Epithelial cell of esophagus (primary cell): Measurements from ENCODE around the gene MDM4.
"Not testable (repeated sequence)": the region's sequence is repeated elsewhere in the genome, so short reads cannot be mapped to it uniquely, and the experiment has no call there.

ENCODE experiments used
- DNase-seq: peaks from one replicate; pipeline ENCODE4 v3.0.0; 2010; ENCODE audit warnings: low read depth
- H3K4me3 ChIP-seq: 2 replicates; pipeline ENCODE4 v1.5.1; 2011; ENCODE audit warnings: mild to moderate bottlenecking, low read length, control low read depth
- TF ChIP-seq, protein P1 (sequence below): IDR thresholded peaks from 2 replicates; pipeline ENCODE4 v1.5.1; 2011; ENCODE audit warnings: low read depth, mild to moderate bottlenecking, low read length, control low read depth, inconsistent platforms; ENCODE audit not compliant: insufficient read depth; ENCODE audit errors: missing control alignments

MDM4 gene

DNA sequence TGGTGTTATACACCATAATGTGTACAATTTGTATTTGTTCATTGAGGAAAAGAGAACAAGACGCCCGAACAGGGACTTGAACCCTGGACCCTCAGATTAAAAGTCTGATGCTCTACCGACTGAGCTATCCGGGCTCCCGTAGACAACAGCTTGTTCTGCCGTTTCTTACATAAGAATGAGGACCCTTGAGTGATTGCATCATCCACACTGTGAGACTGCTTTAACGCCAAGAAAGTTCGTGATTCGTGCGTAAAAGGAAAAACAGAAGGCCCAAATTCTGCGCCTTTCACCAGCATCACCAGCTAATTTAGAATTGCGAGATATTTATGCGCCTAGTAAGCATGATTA is 9.3 kb upstream of the MDM4 start:
- H3K4me3 ChIP-seq = peak overlapping the region; percentile 61
- peak; percentile 86 for DNase-seq
- TF ChIP-seq, protein P1, sequence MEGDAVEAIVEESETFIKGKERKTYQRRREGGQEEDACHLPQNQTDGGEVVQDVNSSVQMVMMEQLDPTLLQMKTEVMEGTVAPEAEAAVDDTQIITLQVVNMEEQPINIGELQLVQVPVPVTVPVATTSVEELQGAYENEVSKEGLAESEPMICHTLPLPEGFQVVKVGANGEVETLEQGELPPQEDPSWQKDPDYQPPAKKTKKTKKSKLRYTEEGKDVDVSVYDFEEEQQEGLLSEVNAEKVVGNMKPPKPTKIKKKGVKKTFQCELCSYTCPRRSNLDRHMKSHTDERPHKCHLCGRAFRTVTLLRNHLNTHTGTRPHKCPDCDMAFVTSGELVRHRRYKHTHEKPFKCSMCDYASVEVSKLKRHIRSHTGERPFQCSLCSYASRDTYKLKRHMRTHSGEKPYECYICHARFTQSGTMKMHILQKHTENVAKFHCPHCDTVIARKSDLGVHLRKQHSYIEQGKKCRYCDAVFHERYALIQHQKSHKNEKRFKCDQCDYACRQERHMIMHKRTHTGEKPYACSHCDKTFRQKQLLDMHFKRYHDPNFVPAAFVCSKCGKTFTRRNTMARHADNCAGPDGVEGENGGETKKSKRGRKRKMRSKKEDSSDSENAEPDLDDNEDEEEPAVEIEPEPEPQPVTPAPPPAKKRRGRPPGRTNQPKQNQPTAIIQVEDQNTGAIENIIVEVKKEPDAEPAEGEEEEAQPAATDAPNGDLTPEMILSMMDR = no peak

DNA sequence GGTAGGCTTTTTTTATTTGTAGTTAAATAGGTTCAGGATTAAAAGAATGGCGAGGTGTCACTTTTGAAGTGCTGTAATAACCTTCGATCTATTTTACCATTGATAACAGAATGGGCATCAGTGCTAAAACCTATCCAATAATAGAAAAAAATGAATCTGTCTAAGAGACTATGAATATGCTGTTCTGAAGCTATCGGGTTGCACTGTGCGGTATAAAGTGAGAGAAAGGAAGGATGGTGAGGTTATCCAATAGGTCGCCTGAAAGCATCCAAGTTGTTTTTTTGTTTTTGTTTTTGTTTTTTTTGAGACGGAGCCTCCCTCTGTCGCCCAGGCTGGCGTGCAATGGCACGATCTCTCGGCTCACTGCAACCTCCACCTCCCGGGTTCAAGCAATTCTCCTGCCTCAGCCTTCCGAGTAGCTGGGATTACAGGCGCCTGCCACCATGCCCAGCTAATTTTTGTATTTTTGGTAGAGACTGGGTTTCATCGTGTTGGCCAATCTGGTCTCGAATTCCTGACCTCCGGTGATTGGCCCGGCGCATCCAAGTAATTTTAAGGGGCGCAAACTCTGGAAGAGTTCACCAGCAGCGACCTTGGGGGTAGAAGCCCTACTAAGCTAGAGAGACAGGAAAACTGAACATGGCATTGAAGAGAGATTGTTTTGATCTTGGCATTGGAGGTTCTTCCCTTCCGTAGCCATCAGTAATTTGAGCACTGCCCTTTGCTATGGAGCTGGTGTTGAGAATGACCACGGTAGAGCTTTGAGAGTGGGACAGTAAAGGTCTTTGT is 8.7 kb upstream of the MDM4 start:
- H3K4me3 ChIP-seq = peak overlapping the region; percentile 61
- TF ChIP-seq, protein P1 = no peak
- peak; percentile 27 for DNase-seq

DNA sequence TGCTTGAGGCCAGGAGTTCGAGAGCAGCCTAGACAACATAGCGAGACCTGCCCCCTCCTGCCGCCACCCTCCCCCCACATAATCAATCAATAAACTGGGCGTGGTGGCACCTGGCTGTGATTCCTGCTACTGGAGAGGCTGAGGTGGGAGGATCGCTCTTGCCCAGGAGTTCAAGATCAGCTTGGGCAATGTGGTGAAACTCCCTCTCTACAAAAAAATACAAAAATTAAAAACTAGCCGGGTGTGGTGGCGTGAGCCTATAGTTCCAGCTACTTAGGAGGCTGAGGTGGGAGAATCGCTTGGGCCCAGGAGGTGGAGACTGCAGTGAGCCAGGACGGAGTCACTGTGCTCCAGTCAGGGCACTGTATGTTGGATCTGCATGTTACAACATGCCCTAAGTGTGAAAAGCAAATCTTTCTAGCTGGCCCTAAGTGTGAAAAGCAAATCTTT is 7.0 kb upstream of the MDM4 start:
- peak; percentile 80 for DNase-seq
- no peak overlapping the region for H3K4me3 ChIP-seq
- TF ChIP-seq, protein P1 = no peak

DNA sequence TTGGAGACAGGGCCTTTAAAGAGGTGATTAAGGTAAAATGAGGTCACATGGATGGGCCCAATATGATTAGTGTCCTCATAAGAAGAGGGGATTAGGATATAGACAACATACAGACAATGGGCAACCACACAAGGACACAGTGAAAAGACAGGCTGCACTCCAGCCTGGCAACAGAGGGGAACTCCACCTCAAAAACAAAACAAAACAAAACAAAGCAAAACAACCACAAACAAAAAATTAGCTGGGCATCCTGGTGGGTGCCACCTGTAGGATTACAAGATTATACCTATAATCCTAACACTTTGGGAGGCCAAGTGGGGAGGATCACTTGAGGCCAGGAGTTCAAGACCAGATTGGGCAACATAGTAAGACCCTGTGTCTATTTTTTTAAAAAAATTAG is 4.8 kb upstream of the MDM4 start:
- H3K4me3 ChIP-seq = no peak overlapping the region
- TF ChIP-seq, protein P1 = no peak
- no peak for DNase-seq

DNA sequence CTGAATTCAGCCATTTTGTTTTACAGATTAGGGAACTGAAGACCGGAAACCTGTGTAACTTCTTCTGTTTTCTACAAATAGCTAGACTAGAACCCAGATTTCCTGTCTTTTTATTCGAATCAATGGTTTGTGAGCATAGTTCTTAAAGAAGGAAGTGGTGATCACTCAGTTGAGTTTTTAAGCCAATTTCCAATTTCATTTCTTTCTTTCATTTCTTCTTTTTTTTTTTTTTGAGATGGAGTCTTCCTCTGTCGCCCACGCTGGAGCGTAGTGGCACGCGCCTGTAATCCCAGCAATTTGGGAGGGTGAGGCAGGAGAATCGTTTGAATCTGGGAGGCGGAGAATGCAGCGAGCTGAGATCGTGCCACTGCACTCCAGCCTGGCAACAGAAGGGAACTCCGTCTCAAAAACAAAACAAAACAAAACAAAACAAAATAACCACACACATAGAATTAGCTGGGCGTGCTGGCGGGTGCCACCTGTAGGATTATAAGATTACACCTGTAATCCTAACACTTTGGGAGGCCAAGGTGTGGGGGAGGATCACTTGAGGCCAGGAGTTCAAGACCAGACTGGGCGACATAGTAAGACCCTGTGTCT is 3.0 kb upstream of the MDM4 start:
- H3K4me3 ChIP-seq = no peak overlapping the region
- DNase-seq = no peak
- TF ChIP-seq, protein P1 = no peak

DNA sequence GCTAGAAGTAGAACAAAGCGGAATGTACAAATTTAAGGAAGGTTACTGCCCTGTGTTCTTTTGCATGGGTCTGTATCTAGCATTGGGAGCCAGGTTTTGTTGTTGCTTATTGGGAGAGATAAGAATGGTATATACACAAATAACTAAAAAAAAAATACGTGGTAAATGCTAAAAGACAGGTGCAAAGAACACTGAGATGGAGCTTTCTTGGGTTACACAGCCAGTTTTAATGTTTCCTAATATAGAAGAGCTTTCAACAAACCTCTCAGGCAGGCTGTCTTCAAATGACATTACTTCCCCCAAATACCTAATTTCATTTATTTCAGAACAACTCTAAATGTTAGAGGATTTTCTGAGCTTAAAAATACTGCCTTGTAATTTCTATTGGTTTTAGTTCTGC is 1.4 kb upstream of the MDM4 start:
- TF ChIP-seq, protein P1 = no peak
- no peak for DNase-seq
- no peak overlapping the region for H3K4me3 ChIP-seq

DNA sequence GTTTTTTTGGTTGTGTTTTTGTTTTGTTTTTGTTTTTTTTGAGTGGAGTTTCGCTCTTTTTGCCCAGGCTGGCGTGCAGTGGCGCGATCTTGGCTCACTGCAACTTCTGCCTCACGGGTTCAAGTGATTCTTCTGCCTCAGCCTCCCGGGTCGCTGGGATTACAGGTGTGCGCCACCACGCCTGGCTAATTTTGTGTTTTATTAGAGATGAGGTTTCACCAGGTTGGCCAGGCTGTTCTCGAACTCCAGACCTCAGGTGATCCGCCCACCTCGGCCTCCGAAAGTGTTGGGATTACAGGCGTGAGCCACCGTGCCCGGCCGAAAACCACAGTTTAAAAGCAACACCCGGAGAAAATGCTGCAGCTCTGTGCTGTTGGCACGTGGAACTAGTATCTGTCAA is 1.2 kb downstream of the MDM4 start:
- H3K4me3 ChIP-seq = peak overlapping the region; percentile 90

More for the DNA sequence above, 1.2 kb downstream of the MDM4 start:
- not testable (repeated sequence) for DNase-seq
